VCaP (cell line): ENCODE results near the gene SLC16A7.

Source experiments
- H3K27ac ChIP-seq: fragments of 450-650 bp; 2 replicates; pipeline ENCODE4 v1.5.1; 2017
- CTCF ChIP-seq: fragments of 450-650 bp; conservative IDR thresholded peaks from 2 replicates; pipeline ENCODE4 v1.5.1; 2017; ENCODE audit warnings: mild to moderate bottlenecking, moderate library complexity

The SLC16A7 gene

GRCh38 chr12:59710964-59711363 is 115.1 kb downstream of the SLC16A7 start:
- TF ChIP-seq CTCF = no peak
- no peak overlapping the region for H3K27ac ChIP-seq

GRCh38 chr12:59715434-59715833 is 119.6 kb downstream of the SLC16A7 start:
- no peak overlapping the region for H3K27ac ChIP-seq
- no peak for TF ChIP-seq CTCF

- no peak for TF ChIP-seq CTCF
- H3K27ac ChIP-seq = no peak overlapping the region
Measured at GRCh38 chr12:59716043-59716442, 120.2 kb downstream of the SLC16A7 start.

GRCh38 chr12:59717436-59717835 is 121.6 kb downstream of the SLC16A7 start:
- H3K27ac ChIP-seq = no peak overlapping the region
- TF ChIP-seq CTCF = no peak

GRCh38 chr12:59719701-59720100 is 123.9 kb downstream of the SLC16A7 start:
- no peak overlapping the region for H3K27ac ChIP-seq
- no peak for TF ChIP-seq CTCF

DNA sequence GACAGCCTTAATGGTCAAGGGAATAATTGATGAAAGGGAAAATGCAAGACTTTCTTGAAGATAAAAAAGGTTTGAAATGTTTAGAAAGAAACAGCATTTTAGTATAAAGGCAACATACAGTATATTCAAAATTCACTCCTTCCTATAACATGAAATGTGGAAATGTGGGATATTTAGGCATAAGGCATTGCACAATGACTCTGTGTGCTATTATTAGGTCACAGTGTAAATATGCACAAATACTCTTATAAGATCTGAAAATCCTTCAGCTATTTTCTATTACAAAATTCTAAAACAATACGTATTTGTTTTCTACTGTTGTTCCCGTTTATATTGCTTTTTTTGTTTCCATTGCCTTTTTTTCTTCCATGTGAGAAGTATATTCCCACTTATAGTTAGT is 127.7 kb downstream of the SLC16A7 start:
- TF ChIP-seq CTCF = no peak
- H3K27ac ChIP-seq = no peak overlapping the region

DNA sequence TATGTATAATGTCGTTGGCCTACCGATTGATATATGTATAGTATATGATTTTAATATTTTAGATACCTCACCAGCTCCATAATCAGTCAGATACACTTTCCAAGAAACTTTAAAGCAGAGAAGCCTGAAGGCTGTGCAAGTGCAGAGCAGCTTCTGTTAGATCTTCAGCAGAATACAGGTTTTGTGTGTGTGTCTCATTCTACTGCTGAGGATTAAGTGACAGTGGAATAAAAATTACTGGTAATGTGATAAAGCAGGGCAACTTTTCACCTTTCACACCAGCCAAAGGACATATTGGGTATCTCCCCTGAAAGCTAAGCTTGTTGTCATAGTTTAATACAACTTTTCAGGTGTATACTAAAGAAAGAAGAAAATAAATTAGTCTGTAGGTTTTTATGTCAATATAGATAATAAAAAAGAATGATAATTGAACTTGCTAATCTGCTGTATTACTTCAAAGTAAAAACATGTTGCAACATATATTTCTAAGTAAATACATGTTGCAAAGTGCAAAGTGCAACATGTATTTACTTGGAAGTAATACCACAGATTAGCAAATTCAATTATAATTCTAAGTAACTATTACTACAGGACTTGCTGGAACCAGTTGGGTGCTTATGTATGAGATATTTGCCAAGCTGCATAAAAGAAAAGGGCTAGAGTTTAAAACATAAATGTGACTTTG is 128.3 kb downstream of the SLC16A7 start:
- H3K27ac ChIP-seq = no peak overlapping the region

More for the DNA sequence above, 128.3 kb downstream of the SLC16A7 start:
- TF ChIP-seq CTCF = no peak
